Left kidney (tissue), 2 donors: ENCODE measurements around the gene FAU. TPM values are rescaled to one million over a fixed set of nuclear protein-coding genes. Genes with fewer than 3 reads are reported as not detected.
"Not testable (repeated sequence)": the region's sequence is repeated elsewhere in the genome, so short reads cannot be mapped to it uniquely, and the experiment has no call there.

Experiments
- DNase-seq: peaks from one replicate; pipeline ENCODE4 v3.0.0-alpha.2; 2013
- polyA plus RNA-seq: library from polyadenylated mRNA; unstranded; fragments of 120-200 nt; gene quantifications from one replicate; pipeline ENCODE4 v1.2.1, GENCODE V29; 2013; ENCODE audit not compliant: insufficient read length

FAU gene
- polyA plus RNA-seq, 1 donor = 474 TPM

- DNase-seq = no peak
Measured at GRCh38 chr11:65125197-65126056, 3.5 kb upstream of the FAU start.

- DNase-seq = no peak
Measured at GRCh38 chr11:65124480-65125196, 2.7 kb upstream of the FAU start.

- no peak for DNase-seq
Measured at GRCh38 chr11:65121447-65121864, 478 bp downstream of the FAU start.

GRCh38 chr11:65120831-65121230 is 1.1 kb downstream of the FAU start:
- DNase-seq = no peak

GRCh38 chr11:65119670-65119995 is 2.3 kb downstream of the FAU start:
- DNase-seq = no peak

- DNase-seq = not testable (repeated sequence)
Measured at GRCh38 chr11:65118891-65119669, 2.9 kb downstream of the FAU start.

GRCh38 chr11:65118097-65118837 is 3.7 kb downstream of the FAU start:
- DNase-seq = no peak

GRCh38 chr11:65117206-65118096 is 4.5 kb downstream of the FAU start, which contains the start of gene ZNHIT2:
Gene ZNHIT2 (minus strand): TSS chr11:65117701. CDS start chr11:65117653, 48 bp downstream.
- peak; percentile 98 for DNase-seq

- no peak for DNase-seq
Measured at GRCh38 chr11:65116370-65117205, 5.3 kb downstream of the FAU start.

GRCh38 chr11:65115361-65116082 is 6.4 kb downstream of the FAU start:
- DNase-seq = no peak

GRCh38 chr11:65114538-65115171 is 7.3 kb downstream of the FAU start:
- no peak for DNase-seq

- no peak for DNase-seq
Measured at GRCh38 chr11:65113839-65114238, 8.1 kb downstream of the FAU start.

GRCh38 chr11:65113361-65113756 is 8.6 kb downstream of the FAU start:
- no peak for DNase-seq

GRCh38 chr11:65112546-65113360 is 9.2 kb downstream of the FAU start:
- DNase-seq = no peak

- peak; percentile 95 for DNase-seq
Measured at GRCh38 chr11:65111744-65112545, 10.0 kb downstream of the FAU start, which contains the start of gene TM7SF2. Gene TM7SF2 (plus strand): TSS chr11:65111872. CDS start chr11:65112016, 144 bp downstream.

GRCh38 chr11:65111159-65111743 is 10.7 kb downstream of the FAU start:
- no peak for DNase-seq
